Esophagus (tissue), 2 donors: ENCODE data around the gene CLN5. TPM values are rescaled to one million over a fixed set of nuclear protein-coding genes. Genes with fewer than 3 reads are reported as not detected.
"Not testable (repeated sequence)": the region's sequence is repeated elsewhere in the genome, so short reads cannot be mapped to it uniquely, and the experiment has no call there.

Source experiments
- H3K27ac ChIP-seq, 2 donors: one replicate each; pipeline ENCODE4 v1.5.1; 2013; ENCODE audit warnings: low read depth in 2 of 2, mild to moderate bottlenecking in 2 of 2, inconsistent platforms in 1 of 2, low read length in 1 of 2, moderate library complexity in 1 of 2
- H3K27me3 ChIP-seq, 2 donors: one replicate each; pipeline ENCODE4 v1.6.1; 2013; ENCODE audit warnings: low read length in 2 of 2, control low read depth in 1 of 2, mild to moderate bottlenecking in 1 of 2; ENCODE audit not compliant: insufficient read depth in 2 of 2, control insufficient read depth in 1 of 2
- H3K36me3 ChIP-seq, 2 donors: one replicate each; pipeline ENCODE4 v1.6.1; 2013; ENCODE audit warnings: low read length in 1 of 2; ENCODE audit not compliant: control insufficient read depth in 2 of 2, insufficient read depth in 2 of 2
- H3K4me1 ChIP-seq, 2 donors: one replicate each; pipeline ENCODE4 v1.6.1; 2013; ENCODE audit warnings: low read length in 1 of 2; ENCODE audit not compliant: control insufficient read depth in 2 of 2, insufficient read depth in 2 of 2
- H3K4me3 ChIP-seq, 2 donors: one replicate each; pipeline ENCODE4 v1.5.1; 2013; ENCODE audit warnings: low read length in 2 of 2, mild to moderate bottlenecking in 2 of 2, low read depth in 1 of 2, moderate library complexity in 1 of 2
- H3K9me3 ChIP-seq, 2 donors: one replicate each; pipeline ENCODE4 v1.6.1; 2013; ENCODE audit warnings: mild to moderate bottlenecking in 2 of 2, low read depth in 1 of 2, low read length in 1 of 2, moderate library complexity in 1 of 2; ENCODE audit not compliant: control insufficient read depth in 2 of 2, insufficient read depth in 1 of 2
- WGBS, 2 donors: extraction: QIAGEN DNeasy Blood & Tissue Kit; methylation state at CpG; one replicate each; pipeline ENCODE4 v1.1.7; 2013; 5-methylcytosine and 5-hydroxymethylcytosine counted together
- polyA plus RNA-seq, 2 donors: library from polyadenylated mRNA; stranded (reverse); fragments of 200-250 nt; gene quantifications; one replicate each; pipeline ENCODE4 v1.2.3, GENCODE V29; 2013
- donor health status: healthy with polysubstance abuse.
- donor health status: Bipolar disorder and iron deficiency.

The CLN5 gene
- polyA plus RNA-seq, 2 donors, result 6.1 to 7.4 TPM

DNA sequence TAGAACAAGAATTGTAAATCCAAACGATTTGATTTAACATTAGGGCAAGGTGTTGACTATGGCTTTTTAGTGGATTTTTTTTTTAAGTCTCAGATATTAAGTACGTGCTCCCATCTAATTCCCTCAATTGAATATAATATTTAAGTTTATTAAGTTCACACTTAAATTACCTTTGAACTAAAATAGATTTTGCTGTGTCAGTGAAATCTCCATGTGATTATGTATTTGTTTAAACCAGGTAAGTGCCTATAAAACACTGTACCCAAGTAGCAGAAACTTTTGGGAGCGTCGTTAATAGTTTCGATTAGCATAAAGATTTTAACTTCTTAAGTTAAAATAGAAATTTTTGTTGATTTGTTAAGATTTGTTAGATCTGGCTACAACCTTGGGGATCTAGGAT lies 1.6 kb downstream of the CLN5 start:
- H3K9me3 ChIP-seq, result no peaks in the 10 kb centered on the region
- no peak overlapping the region for H3K27ac ChIP-seq
- no peaks in the 10 kb centered on the region for H3K36me3 ChIP-seq
- no peak overlapping the region for H3K4me3 ChIP-seq
- peaks cover 0 to 6% of the 10 kb centered on the region in 2 donors for H3K4me1 ChIP-seq
- H3K27me3 ChIP-seq, result no peaks in the 10 kb centered on the region
- 79 to 82% methylated on average over 5 of the region's 5 CpGs for WGBS, 2 donors

DNA sequence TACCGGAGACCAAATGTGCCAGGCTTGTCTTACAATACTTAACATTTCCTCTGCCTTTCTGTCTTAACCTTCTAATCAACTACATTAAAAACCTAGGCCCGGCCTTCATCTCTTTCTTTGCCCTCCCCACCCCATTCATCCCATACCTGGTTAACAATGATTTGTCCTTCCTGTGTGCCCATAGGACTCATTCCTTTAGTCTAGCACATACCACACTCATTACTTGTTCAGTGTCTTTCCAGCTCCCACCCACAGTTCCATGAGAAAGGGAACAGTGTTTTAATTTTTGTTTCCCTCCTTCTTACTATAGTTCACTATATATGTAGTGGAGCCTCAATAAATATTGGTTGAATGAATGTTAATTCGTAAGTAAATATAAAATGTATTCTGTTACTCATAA lies 2.4 kb downstream of the CLN5 start:
- no peaks in the 10 kb centered on the region for H3K27me3 ChIP-seq
- WGBS, 2 donors, result 92 to 96% methylated on average over 3 of the region's 3 CpGs
- H3K27ac ChIP-seq, result no peak overlapping the region
- H3K4me3 ChIP-seq, result no peak overlapping the region
- peaks cover 0 to under 1% of the 10 kb centered on the region in 2 donors for H3K36me3 ChIP-seq
- no peaks in the 10 kb centered on the region for H3K9me3 ChIP-seq
- peaks cover 0 to 6% of the 10 kb centered on the region in 2 donors for H3K4me1 ChIP-seq

DNA sequence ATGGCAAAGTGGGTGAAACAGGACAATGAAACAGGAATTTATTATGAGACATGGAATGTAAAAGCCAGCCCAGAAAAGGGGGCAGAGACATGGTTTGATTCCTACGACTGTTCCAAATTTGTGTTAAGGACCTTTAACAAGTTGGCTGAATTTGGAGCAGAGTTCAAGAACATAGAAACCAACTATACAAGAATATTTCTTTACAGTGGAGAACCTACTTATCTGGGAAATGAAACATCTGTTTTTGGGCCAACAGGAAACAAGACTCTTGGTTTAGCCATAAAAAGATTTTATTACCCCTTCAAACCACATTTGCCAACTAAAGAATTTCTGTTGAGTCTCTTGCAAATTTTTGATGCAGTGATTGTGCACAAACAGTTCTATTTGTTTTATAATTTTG lies 8.6 kb downstream of the CLN5 start:
- 55 to 72% methylated on average over 1 of the region's 1 CpG for WGBS, 2 donors
- Histone ChIP-seq H3K4me3 (no peak overlapping the region), H3K36me3 (peaks cover 0 to 6% of the 10 kb centered on the region in 2 donors), H3K27me3 (no peaks in the 10 kb centered on the region), H3K9me3 (no peaks in the 10 kb centered on the region), H3K4me1 (no peaks in the 10 kb centered on the region), H3K27ac (no peak overlapping the region)

DNA sequence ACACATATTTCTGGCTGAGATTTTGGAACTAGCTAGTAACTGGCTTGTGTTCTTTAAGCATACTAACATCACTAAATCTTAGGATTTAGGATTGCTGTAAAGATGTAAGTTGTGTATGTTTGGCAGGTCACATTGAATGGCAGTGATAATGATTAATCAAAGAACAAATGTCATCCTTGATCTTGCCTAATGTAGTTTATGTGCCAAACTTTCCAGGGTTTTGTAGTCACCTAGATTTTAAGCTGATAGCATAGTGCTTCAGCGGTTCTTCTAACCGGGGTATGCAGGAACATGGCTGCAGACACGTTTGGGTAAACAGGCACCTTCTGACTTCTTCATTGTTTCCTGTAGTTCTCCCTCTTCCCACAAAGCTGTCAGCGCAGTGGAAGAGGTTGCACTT lies 9.7 kb downstream of the CLN5 start:
- Histone ChIP-seq H3K27ac (no peak overlapping the region), H3K4me3 (no peak overlapping the region), H3K36me3 (peaks cover 0 to 6% of the 10 kb centered on the region in 2 donors), H3K4me1 (no peaks in the 10 kb centered on the region), H3K9me3 (no peaks in the 10 kb centered on the region), H3K27me3 (no peaks in the 10 kb centered on the region)
- WGBS, 2 donors, result 53 to 63% methylated on average over 4 of the region's 4 CpGs

DNA sequence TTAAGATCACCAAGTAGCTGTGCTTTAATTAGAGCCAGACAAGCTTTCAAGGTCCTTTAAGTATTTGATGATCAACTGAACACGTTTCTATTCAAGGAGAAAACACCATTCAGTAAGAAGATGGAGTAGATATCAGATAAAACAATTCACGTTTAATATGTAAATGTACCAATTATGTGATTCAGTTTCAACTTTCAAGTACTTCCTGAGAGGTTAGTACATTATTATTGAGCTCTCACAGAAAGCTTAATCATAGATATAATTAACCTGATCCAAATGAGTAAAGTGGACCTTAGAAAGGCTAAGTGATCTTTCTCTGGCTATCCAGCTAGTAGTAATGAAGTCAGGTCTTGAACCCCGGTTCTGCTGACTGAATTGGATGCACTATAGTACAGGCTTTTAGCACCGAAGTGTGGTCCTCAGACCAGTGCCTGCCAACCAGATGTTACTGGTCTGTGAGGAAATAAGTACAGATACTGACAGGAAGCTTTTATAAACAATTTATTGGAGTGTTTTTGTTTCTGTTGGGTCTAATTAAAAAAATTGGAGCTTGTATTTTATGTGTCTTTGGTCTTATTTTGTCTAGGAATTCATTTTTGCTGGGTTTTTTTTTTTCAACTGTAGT lies 10.2 kb downstream of the CLN5 start:
- H3K27ac ChIP-seq, result no peak overlapping the region
- peaks cover under 1 to 6% of the 10 kb centered on the region in 2 donors for H3K36me3 ChIP-seq
- H3K4me1 ChIP-seq, result no peaks in the 10 kb centered on the region
- H3K27me3 ChIP-seq, result no peaks in the 10 kb centered on the region
- 50 to 51% methylated on average over 4 of the region's 4 CpGs for WGBS, 2 donors
- no peaks in the 10 kb centered on the region for H3K9me3 ChIP-seq
- no peak overlapping the region for H3K4me3 ChIP-seq

DNA sequence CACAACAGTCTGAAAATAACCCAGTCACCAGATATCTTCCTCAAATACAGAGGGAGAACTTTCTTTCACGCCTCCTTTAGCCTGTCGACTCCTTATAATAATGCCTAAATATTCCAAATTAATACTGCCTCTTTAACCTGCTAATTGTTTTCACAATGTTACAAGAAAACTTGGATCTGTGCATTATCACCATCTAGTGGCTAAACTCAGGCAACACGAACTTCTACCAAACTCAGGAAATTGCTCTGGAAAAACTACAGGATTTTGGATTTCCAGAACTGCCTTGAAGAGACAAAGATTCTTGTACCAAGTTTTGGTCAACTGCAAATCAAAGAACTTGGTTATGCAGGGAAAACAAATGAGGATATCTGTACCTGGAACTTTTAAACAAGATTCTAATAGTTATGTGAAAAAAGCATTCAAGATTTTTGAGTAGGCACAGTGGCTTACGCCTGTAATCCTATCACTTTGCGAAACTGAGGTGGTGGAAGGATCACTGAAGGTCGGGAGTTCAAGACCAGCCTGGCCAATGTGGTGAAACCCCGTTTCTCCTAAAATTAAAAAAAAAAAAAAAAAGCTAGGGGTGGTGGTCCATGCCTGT lies 10.8 kb downstream of the CLN5 start:
- H3K4me3 ChIP-seq, result no peak overlapping the region
- peaks cover 4 to 12% of the 10 kb centered on the region in 2 donors for H3K36me3 ChIP-seq
- H3K9me3 ChIP-seq, result no peaks in the 10 kb centered on the region
- 62 to 63% methylated on average over 7 of the region's 7 CpGs for WGBS, 2 donors
- H3K27ac ChIP-seq, result no peak overlapping the region
- H3K27me3 ChIP-seq, result no peaks in the 10 kb centered on the region
- H3K4me1 ChIP-seq, result no peaks in the 10 kb centered on the region

DNA sequence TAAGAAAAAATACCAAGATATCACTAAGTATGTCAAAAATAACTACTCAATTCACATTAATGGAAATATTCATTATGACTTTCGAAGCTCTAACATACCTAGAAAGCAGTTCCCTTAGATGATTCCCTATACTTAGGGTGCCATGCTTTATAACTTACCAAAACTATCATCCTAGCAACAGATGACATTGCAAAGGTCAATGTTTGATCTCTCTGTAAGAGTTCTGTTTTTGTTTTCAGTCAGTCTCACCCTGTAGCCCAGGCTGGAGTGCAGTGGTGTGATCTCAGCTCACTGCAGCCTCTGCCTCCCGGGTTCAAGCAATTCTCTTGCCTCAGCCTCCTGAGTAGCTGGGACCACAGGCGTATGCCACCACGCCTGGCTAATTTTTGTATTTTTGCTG lies 16.5 kb downstream of the CLN5 start:
- H3K36me3 ChIP-seq, result peaks cover 14% of the 10 kb centered on the region in 2 donors
- WGBS, 2 donors, result 93% methylated on average over 4 of the region's 4 CpGs
- not testable (repeated sequence) for H3K27me3 ChIP-seq, H3K4me1 ChIP-seq, H3K9me3 ChIP-seq, H3K27ac ChIP-seq, H3K4me3 ChIP-seq

DNA sequence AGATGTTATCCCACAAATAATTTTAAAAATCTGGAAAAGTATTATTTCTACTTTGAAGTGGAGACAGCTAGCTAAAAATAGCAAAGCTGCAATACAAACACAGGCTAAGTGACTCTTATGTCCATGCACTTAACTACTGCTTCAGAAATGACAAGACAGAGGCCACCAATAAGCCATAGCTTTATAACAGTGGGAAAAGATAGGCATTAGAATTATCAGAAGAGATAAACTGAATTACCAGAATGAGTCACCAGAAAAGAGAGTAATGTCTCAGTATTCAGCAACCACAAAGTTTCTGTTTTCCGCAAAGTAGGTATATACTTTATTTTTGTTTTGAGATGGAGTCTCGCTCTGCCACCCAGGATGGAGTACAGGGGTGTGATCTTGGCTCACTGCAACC lies 17.1 kb downstream of the CLN5 start:
- 83 to 92% methylated on average over 2 of the region's 2 CpGs for WGBS, 2 donors
- peaks cover 14 to 17% of the 10 kb centered on the region in 2 donors for H3K36me3 ChIP-seq
- H3K4me3 ChIP-seq, result no peak overlapping the region
- no peaks in the 10 kb centered on the region for H3K27me3 ChIP-seq
- H3K9me3 ChIP-seq, result no peaks in the 10 kb centered on the region
- H3K27ac ChIP-seq, result no peak overlapping the region
- H3K4me1 ChIP-seq, result no peaks in the 10 kb centered on the region

DNA sequence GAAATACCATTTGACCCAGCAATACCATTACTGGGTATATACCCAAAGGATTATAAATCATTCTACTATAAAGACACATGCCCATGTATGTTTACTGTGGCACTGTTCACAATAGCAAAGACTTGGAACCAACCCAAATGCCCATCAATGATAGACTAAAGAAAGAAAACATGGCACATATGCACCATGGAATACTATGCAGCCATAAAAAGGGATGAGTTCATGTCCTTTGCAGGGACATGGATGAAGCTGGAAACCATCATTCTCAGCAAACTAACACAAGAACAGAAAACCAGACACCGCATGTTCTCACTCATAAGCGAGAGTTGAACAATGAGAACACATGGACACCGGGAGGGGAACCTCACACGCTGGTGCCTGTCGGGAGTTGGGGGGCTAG lies 17.8 kb downstream of the CLN5 start:
- H3K9me3 ChIP-seq, H3K4me1 ChIP-seq, H3K27ac ChIP-seq, H3K4me3 ChIP-seq, H3K27me3 ChIP-seq: not testable (repeated sequence)
- H3K36me3 ChIP-seq, result peaks cover 17 to 18% of the 10 kb centered on the region in 2 donors
- WGBS, 2 donors, result 95 to 99% methylated on average over 5 of the region's 5 CpGs
